NB4 (cell line): ENCODE results near the gene MCMBP.

Experiments used
- MYC ChIP-seq: IDR thresholded peaks from 2 replicates; pipeline ENCODE4 v1.6.1; 2011; ENCODE audit warnings: low read depth, low read length
- POLR2A ChIP-seq: IDR thresholded peaks from 2 replicates; pipeline ENCODE4 v1.6.1; 2011; ENCODE audit warnings: mild to moderate bottlenecking; ENCODE audit not compliant: insufficient read length; ENCODE audit errors: extremely low read depth
- TF ChIP-seq, protein P1 (sequence below): IDR thresholded peaks from 2 replicates; pipeline ENCODE4 v1.6.1; 2011; ENCODE audit warnings: low read depth, low read length
- TF ChIP-seq, protein P2 (sequence below): IDR thresholded peaks from one replicate; pipeline ENCODE4 v1.5.1; 2012; ENCODE audit warnings: low read depth, low read length

DNA sequence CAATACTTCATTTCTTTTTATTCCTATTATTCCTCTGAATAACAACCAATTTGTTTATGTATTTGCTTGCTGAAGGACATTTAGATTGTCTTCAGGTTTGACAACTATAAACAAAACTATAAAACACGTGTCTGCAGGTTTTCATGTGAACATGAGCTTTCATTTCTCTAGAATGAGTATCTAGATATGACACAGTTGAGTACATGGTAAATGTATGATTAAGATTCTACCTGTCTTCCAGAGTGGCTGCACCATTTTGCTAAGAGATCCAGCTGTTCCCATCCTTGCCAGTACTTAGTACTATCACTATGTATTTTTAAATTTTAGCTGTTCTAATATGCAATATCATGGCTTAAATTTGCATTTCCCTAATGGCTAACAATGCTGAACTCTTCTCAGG is 10.1 kb downstream of the MCMBP start:
- TF ChIP-seq MYC: no peak
- TF ChIP-seq, protein P1, sequence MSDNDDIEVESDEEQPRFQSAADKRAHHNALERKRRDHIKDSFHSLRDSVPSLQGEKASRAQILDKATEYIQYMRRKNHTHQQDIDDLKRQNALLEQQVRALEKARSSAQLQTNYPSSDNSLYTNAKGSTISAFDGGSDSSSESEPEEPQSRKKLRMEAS: no peak
- TF ChIP-seq, protein P2, sequence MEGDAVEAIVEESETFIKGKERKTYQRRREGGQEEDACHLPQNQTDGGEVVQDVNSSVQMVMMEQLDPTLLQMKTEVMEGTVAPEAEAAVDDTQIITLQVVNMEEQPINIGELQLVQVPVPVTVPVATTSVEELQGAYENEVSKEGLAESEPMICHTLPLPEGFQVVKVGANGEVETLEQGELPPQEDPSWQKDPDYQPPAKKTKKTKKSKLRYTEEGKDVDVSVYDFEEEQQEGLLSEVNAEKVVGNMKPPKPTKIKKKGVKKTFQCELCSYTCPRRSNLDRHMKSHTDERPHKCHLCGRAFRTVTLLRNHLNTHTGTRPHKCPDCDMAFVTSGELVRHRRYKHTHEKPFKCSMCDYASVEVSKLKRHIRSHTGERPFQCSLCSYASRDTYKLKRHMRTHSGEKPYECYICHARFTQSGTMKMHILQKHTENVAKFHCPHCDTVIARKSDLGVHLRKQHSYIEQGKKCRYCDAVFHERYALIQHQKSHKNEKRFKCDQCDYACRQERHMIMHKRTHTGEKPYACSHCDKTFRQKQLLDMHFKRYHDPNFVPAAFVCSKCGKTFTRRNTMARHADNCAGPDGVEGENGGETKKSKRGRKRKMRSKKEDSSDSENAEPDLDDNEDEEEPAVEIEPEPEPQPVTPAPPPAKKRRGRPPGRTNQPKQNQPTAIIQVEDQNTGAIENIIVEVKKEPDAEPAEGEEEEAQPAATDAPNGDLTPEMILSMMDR: no peak
- TF ChIP-seq POLR2A: no peak
